GM18873 (cell line): ENCODE data around the gene NUDT16.

Source experiments
- ATAC-seq: cut with Tn5 transposase; IDR thresholded peaks from one replicate; pipeline ENCODE4 v1.9.1; 2021; ENCODE audit warnings: mild to moderate bottlenecking, moderate library complexity, moderate number of reproducible peaks; ENCODE audit not compliant: unreplicated experiment, low FRiP score

The NUDT16 gene

GRCh38 chr3:131432441-131432840 lies 50.9 kb downstream of the NUDT16 start:
- no peak for ATAC-seq

DNA sequence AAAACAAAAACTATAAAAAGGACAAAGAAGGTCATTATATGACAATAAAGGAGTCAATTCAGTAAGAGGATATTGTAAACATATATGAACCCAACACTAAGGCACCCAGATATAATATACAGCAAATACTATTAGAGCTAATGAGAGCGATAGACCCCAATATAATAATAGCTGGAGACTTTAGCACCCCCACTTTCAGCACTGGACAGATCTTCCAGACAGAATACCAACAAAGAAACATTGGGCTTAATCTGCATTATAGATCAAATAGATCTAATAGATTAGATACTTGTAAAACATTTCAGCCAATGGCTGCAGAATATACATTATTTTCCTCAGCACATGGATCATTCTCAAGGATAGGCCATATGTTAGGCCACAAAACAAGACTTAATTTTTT lies 53.4 kb downstream of the NUDT16 start:
- ATAC-seq, result no peak
